HG03354 (cell line): ENCODE data around the gene ZNF320.
"Not testable (repeated sequence)": the region's sequence is repeated elsewhere in the genome, so short reads cannot be mapped to it uniquely, and the experiment has no call there.

Source experiments
- ATAC-seq: cut with Tn5 transposase; IDR thresholded peaks from one replicate; pipeline ENCODE4 v1.9.1; 2021; ENCODE audit warnings: mild to moderate bottlenecking; ENCODE audit not compliant: unreplicated experiment, poor library complexity, severe bottlenecking

ZNF320 gene

DNA sequence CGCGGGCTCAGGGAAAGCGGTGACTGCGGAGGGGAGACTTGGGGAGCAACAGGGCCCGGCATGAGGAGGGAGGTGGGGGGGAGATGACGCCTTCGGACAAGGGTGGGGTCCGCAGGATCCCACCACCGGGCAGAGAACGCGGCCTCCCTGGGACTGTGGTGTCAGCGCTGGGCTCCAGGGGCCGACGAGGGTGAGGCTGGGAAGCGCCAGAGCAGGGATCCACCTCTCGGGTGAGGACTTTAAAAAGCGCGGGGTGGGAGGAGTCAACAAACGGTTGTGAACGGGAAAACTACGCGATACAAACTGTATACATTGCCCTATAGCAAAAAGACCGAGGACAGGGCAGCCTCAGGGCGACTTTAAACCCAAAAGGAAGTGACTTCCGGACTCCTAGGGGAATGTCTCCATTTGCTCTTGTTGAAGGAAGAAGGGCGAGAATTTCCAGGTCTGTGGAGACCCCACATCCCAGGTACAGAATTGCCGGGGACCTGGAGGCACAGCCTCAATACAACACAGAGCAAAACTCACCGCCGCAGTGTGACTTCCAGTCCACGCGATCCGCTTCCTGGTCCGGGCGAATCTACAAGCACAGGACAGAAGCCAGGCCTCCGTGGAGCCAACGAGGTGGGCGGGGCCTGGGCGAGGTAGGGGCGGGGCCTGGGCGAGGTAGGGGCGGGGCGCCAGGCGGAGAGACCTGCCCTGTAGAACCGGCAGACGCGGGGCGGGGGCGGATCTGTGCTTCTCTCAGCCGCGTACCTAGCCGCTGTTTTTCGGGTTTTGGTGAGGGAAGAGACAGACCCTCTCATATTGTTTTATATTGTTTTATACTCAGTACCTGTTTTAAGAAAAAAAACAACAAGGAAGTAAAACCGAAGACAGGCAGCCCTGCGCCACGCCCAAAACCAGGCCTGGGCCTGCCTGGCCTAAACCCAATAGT lies 25.7 kb upstream of the ZNF320 start, which contains the start of gene ZNF888:
ZNF888 (minus strand) TSS at position 588 of the 937 bp plus-strand sequence. CDS start 5,555 bp downstream, outside the sequence.
- peak; percentile 96 for ATAC-seq

DNA sequence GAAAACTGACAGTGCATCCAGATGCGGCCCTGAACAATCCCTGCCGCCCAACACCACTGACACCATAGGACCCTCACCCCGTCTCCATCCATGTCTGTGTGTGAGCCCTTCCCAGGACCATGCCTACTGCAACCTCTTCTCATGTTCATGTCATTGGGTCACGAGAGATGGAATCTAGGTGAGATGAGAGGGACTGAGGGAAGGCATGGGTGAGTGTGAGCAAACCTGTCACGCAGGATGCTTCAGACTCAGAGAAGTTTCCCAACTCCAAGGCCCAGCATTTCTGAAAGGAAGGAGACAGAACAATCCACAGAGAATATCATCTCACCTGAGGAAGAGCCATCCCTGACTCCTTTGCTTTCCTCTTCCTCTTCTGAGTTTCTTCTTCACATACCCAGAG lies 20.1 kb upstream of the ZNF320 start:
- ATAC-seq = no peak

DNA sequence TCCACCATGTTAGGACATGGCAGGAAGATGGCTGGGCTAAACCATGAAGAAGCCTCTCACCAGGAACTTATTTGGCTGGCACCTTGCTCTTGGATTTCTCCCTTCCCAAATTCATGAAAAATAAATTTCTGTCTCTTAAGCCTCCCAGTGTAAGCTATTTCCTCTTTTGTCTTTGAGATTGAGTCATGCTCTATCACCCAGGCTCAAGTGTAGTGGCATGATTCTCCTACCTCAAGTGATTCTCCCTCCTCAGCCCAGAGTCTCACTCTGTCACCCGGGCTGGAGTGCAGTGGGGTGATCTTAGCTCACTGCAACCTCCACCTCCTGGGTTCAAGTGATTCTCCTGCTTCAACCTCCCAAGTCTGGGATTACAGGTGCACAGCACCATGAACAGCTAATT lies 13.2 kb upstream of the ZNF320 start:
- no peak for ATAC-seq

DNA sequence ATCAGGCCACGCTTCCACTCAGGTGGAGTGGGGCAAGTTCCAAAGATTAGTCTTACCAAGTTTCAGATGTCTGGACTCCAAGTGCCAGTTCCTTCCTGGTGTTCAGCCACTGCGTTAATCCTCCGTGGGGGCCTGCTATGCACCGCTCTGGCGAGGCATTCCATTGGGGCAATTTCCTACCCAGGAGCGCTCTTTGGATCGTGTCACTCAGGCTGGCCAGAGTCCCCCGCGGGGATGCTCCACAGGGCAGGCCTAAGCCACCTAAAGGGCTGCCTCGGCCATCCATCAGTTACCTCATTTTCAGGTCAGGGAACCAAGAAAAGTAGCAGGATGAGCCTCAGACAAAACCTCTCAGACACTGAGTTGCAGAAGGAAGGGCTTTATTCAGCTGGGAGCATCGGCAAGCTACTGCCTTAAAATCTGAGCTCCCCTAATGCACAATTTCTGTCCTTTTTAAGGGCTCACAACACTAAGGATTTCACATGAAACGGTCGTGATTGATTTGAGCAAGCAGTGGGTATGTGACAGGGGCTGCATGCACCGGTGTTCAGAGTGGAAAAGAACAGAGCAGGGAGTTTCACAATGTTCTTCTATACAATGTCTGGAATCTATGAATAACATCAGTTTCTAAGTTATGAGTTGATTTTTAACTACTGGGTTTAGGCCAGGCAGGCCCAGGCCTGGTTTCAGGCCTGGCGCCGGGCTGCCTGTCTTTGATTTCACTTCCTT lies 6.8 kb upstream of the ZNF320 start:
- ATAC-seq = not testable (repeated sequence)

DNA sequence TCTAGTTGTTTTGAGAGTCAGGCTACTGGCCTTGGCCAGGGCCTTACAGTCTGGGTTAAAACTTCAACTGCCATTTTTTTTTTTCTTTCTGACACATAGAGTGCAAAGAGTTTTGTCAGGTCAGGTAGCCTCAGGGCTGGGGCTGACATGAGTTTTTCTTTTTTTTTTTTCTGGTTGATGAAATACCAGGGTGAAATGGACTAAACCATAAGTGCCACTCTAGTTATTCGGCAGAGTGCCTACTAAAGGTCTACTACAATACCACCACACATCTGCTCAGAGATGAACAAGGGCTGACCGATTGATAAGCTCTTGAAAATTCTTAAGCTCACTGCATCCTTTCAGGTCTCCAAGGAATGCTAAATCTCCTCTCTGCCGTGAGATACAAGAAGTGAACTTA lies 4.4 kb upstream of the ZNF320 start:
- ATAC-seq = no peak

DNA sequence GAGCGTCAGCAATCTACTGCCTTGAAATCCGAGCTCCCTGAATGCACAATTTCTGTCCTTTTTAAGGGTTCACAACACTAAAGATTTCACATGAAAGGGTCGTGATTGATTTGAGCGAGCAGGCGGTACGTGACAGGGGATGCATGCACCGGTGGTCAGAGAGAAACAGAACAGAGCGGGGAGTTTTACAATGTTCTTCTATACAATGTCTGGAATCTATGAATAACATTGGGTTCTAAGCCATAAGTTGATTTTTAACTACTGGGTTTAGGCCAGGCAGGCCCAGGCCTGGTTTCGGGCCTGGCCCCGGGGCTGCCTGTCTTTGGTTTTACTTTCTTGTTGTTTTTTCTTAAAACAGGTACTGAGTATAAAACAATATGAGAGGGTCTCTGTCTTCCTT lies 1.2 kb upstream of the ZNF320 start:
- not testable (repeated sequence) for ATAC-seq

DNA sequence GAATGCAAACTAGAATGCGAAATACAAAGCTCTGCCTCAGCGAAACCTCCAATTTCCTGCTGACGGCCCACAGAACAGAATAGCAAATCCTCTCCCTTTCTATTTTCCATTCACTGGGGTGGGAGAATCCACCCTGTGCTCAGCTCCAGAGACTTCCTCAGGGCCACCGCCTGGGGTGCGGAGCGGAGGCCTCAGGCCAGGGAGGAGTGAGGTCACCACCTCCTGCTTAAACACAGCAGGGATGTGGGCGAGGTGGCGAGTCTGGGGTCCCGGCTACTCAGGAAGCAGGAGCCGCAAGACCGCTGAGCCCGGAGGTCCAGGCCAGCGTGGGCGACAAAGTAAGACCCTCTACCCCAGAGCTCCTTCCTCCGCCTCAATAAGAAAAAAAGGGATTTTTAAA lies 666 bp upstream of the ZNF320 start:
- no peak for ATAC-seq

DNA sequence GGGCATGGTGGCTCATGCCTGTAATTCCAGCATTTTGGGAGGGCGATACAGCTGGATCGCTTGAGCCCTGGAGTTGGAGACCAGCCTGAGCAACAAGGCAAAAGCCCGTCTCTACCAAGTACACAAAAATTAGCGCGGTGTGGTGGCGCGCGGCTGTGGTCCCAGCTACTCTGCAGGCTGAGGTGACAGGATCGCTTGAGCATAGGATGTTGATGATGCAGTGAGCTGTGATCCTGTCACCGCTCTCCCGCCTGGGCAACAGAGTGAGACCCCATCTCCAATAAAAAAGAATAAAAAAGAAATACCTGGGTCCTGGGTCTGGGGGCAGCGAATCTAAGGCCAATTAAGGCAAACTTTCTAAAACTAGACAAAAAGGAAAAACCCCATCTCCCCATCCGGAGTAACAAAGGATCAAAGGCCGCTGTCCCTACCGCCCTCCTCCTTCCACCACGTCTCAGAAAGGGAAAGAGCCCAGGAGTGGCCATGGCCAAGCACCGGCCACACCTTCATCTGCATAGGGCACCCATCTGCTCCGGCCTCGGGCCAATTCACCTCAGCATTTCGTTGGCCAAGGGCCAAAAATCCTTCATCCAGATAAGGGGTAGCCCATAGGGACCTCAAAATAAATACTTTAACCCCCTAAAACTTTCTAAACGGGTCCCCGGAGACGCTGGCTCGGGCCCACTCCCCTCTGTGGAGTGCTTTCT lies 851 bp downstream of the ZNF320 start:
- ATAC-seq = peak; percentile 14

DNA sequence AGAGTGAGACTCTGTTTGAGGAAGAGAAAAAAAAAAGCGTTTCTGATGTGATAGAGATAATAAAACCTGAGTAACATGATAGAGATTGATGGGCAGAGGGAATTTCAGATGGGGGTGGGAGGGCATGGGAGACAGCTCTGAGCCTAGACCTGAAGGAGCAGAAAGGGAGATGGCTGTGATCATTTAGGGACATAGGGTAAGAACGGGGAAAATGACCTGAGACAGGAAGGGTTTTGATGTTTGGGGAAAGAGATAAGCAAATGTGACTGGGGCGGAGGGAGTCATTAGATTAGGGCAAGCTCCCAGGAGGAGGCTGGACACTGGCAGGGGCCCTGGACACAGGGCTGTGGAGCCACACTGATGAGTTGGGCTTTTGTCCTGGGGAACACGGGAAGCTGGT lies 6.1 kb downstream of the ZNF320 start:
- ATAC-seq = no peak

DNA sequence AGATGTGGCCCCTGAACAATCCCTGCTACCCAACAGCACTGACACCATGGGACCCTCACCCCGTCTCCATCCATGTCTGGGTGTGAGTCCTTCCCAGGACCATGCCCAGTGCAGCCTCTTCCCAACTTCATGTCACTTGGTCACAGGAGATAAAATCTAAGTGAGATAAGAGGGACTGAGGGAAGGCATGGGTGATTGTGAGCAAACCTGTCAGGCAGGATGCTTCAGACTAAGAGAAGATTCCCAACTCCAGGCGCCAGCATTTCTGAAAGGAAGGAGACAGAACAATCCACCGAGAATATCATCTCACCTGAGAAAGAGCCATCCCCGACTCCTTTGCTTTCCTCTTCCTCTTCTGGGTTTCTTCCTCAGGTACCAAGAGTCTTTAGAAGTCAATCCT lies 7.5 kb downstream of the ZNF320 start:
- no peak for ATAC-seq

DNA sequence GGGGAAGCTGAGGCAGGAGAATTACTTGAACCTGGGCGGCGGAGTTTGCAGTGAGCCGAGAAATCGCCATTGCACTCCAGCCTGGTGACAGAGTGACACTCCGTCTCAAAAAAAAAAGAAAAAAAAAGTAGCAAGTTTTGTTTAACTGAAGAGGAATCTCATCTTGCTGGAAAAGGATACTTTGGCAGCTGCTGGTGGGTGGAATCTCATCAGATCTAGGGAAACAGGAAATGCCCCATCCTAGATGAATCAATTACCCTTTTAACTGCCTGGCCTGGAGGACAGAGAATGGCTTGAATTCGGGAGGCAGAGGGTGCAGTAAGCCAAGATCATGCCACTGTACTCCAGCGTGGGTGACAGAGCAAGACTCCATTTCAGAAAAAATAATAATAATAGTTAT lies 8.4 kb downstream of the ZNF320 start:
- ATAC-seq = no peak

DNA sequence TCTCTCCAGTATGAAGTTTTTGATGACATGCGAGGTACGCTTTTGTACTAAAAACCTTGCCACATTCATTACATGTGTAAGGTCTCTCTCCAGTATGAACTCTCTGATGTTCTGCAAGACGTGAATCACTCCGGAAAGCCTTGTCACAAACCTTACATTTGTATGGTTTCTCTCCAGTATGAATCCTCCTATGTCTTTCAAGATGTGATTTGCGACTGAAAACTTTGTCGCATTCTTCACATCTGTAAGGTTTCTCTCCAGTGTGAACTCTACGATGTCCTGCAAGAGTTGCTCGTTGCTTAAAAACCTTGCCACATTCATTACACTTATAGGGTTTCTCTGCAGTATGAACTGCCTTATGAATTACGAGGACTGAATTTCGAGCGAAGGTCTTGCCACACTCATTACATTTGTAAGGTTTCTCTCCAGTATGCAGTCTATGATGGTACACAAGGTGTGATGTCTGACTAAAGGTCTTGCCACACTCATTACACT lies 16.5 kb downstream of the ZNF320 start:
- ATAC-seq = no peak

DNA sequence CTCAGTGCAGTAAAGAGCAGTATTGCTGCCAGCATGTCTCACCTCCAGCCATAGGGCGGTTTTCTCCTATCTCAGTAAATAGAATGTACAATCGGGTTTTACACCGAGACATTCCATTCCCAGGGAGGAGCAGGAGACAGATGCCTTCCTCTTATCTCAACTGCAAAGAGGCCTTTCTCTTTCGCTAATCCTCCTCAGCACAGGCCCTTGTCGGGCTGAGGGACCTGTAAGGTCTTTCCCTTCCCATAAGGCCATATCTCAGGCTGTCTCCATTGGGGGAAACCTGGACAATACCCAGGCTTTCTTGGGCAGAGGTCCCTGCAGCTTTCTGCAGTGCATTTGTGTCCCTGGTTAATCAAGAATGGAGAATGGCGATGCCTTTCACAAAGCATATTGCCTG lies 24.4 kb downstream of the ZNF320 start:
- not testable (repeated sequence) for ATAC-seq

DNA sequence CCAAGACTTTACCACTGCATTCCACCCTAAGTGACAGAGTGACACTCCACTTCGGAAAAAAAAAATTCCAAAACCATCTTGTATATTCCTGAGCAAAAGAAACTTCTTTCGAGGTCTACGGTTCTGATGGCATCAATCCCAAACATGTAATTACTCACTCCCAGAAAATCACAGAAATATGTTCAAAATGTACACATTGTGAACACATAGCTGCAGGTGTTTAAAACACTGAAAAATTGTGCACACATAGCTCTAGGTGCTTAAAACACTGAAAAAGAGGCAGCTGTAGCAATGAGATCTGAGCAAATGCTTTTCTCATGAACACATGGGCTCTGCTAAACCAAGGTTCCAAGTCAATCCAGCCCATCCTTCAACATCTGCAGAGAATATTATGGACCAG lies 26.0 kb downstream of the ZNF320 start:
- no peak for ATAC-seq

DNA sequence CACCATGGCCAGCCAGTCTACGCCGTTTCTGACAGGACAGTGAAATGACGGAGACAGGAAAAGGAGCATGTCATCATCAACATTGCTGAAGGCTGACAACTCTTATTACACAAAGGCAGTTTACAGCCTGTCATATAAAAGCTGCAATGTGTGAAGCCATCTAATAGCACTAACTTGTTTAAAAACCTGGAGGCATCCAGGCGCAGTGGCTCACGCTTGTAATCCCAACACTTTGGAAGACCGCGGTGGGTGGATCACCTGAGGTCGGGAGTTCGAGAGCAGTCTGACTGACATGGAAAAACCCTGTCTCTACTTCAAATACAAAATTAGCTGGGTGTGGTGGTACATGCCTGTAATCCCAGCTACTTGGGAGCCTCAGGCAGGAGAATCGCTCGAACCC lies 29.4 kb downstream of the ZNF320 start:
- not testable (repeated sequence) for ATAC-seq

DNA sequence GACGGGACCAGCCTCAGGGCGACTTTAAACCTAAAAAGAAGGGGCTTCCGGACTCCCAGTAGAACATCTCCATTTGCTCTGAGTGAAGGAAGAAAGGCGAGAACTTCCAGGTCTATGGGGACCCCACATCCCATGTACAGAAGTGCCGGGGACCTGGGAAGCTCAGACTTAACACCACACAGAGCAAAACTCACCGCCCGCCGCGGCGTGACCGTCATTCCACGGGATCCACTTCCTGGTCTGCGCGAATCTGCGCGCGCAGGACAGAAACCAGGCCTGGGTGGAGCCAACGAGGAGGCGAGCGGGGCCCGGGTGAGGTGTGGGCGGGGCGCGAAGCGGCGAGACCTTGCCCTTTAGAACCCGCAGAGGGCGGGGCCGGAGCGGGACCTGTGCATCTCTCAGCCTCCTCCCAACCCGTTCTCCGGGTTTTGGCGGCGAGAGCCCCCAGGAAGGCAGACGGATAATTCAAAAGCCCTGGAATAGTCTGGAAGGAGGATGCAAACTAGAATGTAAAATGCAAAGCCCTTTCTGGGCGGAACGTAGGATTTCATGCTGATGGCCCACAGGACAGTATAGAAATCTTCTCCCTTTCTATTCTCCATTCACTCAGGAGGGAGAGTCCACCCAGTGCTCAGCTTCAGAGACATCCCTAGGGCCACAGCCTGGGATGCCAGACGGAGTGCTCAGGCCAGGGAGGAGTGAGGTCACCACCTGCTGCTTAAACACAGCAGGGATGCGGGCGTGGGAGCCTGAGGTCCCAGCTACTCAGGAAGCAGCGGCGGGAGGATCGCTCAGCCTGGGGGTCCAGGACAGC lies 39.9 kb downstream of the ZNF320 start, which contains the start of gene ZNF468:
ZNF468 (minus strand) TSS at position 242 of the 814 bp plus-strand sequence. CDS start 3,347 bp downstream, outside the sequence.
- ATAC-seq = peak; percentile 98

DNA sequence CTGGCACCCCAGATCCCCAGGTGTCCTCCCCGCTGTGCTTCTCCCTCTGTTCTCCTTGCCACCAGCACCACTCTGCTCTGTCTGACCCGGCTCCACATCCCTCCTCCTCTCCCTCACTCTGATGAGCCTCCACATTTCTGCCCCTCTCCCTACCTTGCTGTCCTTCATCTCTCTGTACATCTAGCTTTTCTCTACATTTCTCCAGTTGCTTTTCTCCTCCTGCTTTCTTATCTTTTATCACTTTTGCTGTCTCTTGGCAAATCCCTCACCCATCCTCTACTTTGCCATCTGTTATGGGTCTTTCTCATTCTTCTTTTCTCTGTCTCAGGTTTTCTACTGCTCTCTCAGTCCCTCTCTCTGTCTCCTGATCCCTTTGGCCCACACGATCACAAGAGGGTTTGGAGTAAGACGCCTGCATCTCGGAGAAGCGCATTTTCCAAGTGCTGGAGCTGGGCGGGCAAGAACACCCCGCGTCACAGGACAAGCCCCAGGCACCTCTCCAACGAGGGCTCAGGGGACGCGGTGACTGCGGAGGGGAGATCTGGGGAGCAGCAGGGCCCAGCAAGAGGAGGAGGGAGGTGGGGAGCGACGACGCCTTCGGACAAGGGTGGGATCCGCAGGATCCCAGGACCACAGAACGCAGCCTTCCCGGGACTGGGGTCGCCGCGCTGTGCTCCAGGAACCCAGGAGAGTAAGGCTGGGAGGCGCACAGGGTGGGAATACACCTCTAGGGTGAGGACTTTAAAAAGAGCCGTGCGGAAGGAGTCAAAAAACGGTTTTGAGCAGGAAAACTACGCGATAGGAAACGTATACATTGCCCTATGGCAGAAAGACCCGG lies 40.7 kb downstream of the ZNF320 start:
- peak; percentile 17 for ATAC-seq
